ENCODE data around the gene PLA2G15. TPM values are rescaled to one million over a fixed set of nuclear protein-coding genes. Genes with fewer than 3 reads are reported as not detected.

The PLA2G15 gene
- total and polyA plus RNA-seq, 2 of the 13 experiments (the other 11 are each of a cell fraction or from before 2014, with no cell fraction given) = 14.4 to 23.7 TPM

- TF ChIP-seq NFRKB (IDR thresholded peaks at IDR 0.05) (no peak), ZSCAN25 (CRISPR knock-in tag; IDR thresholded peaks at IDR 0.05) (no peak), DNMT3B (CRISPR knock-in tag; conservative IDR thresholded peaks at IDR 0.05) (no peak), REXO4 (CRISPR knock-in tag; IDR thresholded peaks at IDR 0.05; ENCODE audit: borderline replicate concordance) (no peak), GMEB1 (CRISPR knock-in tag; IDR thresholded peaks at IDR 0.05; ENCODE audit: borderline replicate concordance) (no peak), ZNF691 (CRISPR knock-in tag; IDR thresholded peaks at IDR 0.05; ENCODE audit: borderline replicate concordance, low read depth) (no peak), MATR3 (CRISPR knock-in tag; IDR thresholded peaks at IDR 0.05) (no peak), CSRNP1 (CRISPR knock-in tag; IDR thresholded peaks at IDR 0.05) (no peak), RAD51 (IDR thresholded peaks at IDR 0.05; ENCODE audit: borderline replicate concordance) (no peak), ZNF749 (CRISPR knock-in tag; IDR thresholded peaks at IDR 0.05; ENCODE audit: borderline replicate concordance) (no peak), MBNL3 (CRISPR knock-in tag; conservative IDR thresholded peaks at IDR 0.05) (no peak), TIGD3 (CRISPR knock-in tag; IDR thresholded peaks at IDR 0.05; ENCODE audit: borderline replicate concordance) (no peak), HMGA1 (CRISPR knock-in tag; conservative IDR thresholded peaks at IDR 0.05) (no peak), DRAP1 (CRISPR knock-in tag; IDR thresholded peaks at IDR 0.05) (no peak), ZNF609 (CRISPR knock-in tag; IDR thresholded peaks at IDR 0.05; ENCODE audit: borderline replicate concordance) (no peak), ZSCAN30 (CRISPR knock-in tag; IDR thresholded peaks at IDR 0.05) (no peak), KAT8 (CRISPR knock-in tag; IDR thresholded peaks at IDR 0.05) (peak; percentile 19; the same call in 1 of the 2 replicates), TSC22D2 (CRISPR knock-in tag; IDR thresholded peaks at IDR 0.05; ENCODE audit: borderline replicate concordance) (no peak)
Observed at GRCh38 chr16:68267612-68268405, 22.6 kb downstream of the PLA2G15 start (continued).

All from HepG2 (cell line).